Measurements from ENCODE around the gene CMIP. TPM values are rescaled to one million over a fixed set of nuclear protein-coding genes. Genes with fewer than 3 reads are reported as not detected.

CMIP gene
- total RNA-seq, 5 donors from 2014 or later (not counting 1 experiment from before 2014, with no cell fraction given) = 39.8 to 55.9 (median 42.6) TPM

DNA sequence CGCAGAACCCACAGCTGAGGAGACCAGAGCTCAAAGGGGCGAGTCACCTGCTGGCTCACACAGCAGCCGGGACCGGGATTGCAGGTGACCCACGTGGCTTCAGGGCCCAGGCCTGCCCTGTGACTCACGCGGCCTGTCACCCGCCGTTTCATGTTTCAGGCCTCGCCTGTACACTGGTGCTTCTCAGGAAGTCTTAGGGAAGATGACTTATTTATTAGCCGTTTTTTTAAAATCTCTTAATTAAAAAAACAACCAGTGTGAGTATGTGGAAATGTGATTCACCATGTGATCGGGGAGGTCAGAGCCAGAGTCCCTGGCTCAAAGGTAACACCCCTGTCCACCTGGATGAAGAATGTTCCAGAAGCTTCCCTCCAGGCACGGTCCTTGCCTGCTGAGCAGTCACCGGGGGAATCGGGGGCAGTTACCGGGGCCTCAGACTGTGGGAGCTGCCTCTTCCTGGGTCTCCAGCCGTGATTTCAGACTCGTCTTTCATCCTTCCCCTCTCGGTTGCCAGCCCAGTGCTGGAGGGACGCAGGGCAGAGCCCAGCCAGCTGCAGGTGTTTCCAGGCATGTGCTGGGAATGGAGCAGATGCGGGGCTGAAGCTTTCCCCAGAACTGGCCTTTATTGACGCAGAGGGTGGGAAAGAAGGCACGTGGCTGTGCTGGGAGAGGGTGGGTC lies 49.3 kb downstream of the CMIP start:
- Histone ChIP-seq H3K9me3 (no peaks in the 10 kb centered on the region), H3K4me3 (ENCODE audit: control insufficient read depth in 1 of 2, extremely low read depth in 1 of 2, low read length in 1 of 2) (no peak overlapping the region), H3K27me3 (replicated peaks in 1 of 2; ENCODE audit: control insufficient read depth in 2 of 2, extremely low read depth in 1 of 2, insufficient read depth in 2 of 2, low read length in 1 of 2) (no peaks in the 10 kb centered on the region), H3K27ac (ENCODE audit: low read length) (no peak overlapping the region), H3K36me3 (ENCODE audit: control insufficient read depth in 2 of 2, extremely low read depth in 1 of 2, insufficient read depth in 1 of 2, low read length in 1 of 2) (no peaks in the 10 kb centered on the region), H3K4me1 (ENCODE audit: control insufficient read depth in 1 of 2, extremely low read depth in 1 of 2, insufficient read depth in 2 of 2, low read length in 2 of 2) (peaks cover 0 to 39% of the 10 kb centered on the region in 2 experiments)
- WGBS (ENCODE audit: insufficient coverage) = 85% methylated on average over 17 of the region's 23 CpGs
- DNase-seq (peak in 3 of 35 experiments; percentile 30 to 43 (median 40)), ATAC-seq (replicated peaks in 1 of 4) (peak in 3 of 4 experiments; percentile 20 to 83 (median 62))
- POLR2A ChIA-PET = interaction anchor here in 1 of 2 donors (0.5 kb wide), 1 partner anchor 11 kb away, joined by 10 read pairs; no protein-coding TSS in a partner anchor
- CTCF ChIA-PET = no interaction called here
- Mint-ChIP-seq H3K4me1 (peaks cover 53 to 58% (median 55%) of the 10 kb centered on the region in 3 donors), H3K36me3 (peaks cover 6% of the 10 kb centered on the region), H3K9me3 (no peaks in the 10 kb centered on the region), H3K4me3 (no peak overlapping the region), H3K27ac (peak overlapping the region in 1 of 2 donors; percentile 45), H3K27me3 (no peaks in the 10 kb centered on the region)

DNA sequence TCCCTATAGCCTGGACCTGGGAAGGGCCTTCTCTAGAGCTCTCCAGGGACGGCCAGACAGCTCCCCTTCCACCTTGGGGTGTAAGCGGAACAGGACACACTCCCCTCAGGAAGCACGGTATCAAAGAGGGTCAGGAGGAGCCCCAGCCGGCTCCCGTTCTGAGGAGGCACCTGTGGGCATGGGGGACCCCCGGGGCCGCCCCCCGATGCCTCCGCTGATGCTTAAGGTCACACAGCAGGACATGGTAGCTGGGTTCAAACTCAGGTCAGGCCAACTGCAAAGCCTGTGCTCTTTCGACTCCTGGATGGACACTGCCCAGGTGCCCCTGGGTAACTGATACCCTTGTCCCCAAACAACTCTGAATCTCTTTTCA lies 49.8 kb downstream of the CMIP start:
- H3K4me1 ChIP-seq (ENCODE audit: control insufficient read depth in 1 of 2, extremely low read depth in 1 of 2, insufficient read depth in 2 of 2, low read length in 2 of 2) = peaks cover 0 to 38% of the 10 kb centered on the region in 2 experiments
- H3K4me3 ChIP-seq (ENCODE audit: control insufficient read depth in 1 of 2, extremely low read depth in 1 of 2, low read length in 1 of 2) = no peak overlapping the region
- no peaks in the 10 kb centered on the region for H3K9me3 ChIP-seq
- ChIA-PET POLR2A (no interaction called here), CTCF (no interaction called here)
- Mint-ChIP-seq H3K27ac (no peak overlapping the region), H3K4me3 (no peak overlapping the region), H3K36me3 (peaks cover 9% of the 10 kb centered on the region), H3K27me3 (no peaks in the 10 kb centered on the region), H3K4me1 (peaks cover 55 to 60% (median 57%) of the 10 kb centered on the region in 3 donors), H3K9me3 (no peaks in the 10 kb centered on the region)
- WGBS (ENCODE audit: insufficient coverage) = 96% methylated on average over 9 of the region's 10 CpGs
- DNase-seq = no peak
- ATAC-seq (replicated peaks in 1 of 4) = no peak
- H3K27ac ChIP-seq (ENCODE audit: low read length) = no peak overlapping the region
- no peaks in the 10 kb centered on the region for H3K36me3 ChIP-seq (ENCODE audit: control insufficient read depth in 2 of 2, extremely low read depth in 1 of 2, insufficient read depth in 1 of 2, low read length in 1 of 2)
- H3K27me3 ChIP-seq (replicated peaks in 1 of 2; ENCODE audit: control insufficient read depth in 2 of 2, extremely low read depth in 1 of 2, insufficient read depth in 2 of 2, low read length in 1 of 2) = no peaks in the 10 kb centered on the region

DNA sequence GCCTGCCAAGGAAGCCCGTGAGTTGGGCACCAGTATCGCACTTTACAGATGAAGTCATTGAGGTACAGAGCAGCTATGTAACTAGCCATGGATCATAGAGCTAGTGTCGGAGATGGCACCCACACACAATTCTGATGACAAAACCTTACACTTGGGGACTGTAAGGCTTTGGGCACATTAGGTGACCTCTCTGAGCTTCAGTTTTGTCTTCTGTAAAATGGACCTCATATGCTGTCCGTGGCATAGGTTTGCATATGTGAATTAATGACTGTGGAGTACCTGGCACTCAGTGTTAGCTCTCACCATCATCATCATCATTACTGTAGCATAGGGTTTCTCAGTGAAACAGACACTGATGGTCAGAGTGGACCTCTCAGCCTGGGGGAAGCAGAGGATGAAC lies 50.3 kb downstream of the CMIP start:
- Histone ChIP-seq H3K9me3 (no peaks in the 10 kb centered on the region), H3K4me3 (ENCODE audit: control insufficient read depth in 1 of 2, extremely low read depth in 1 of 2, low read length in 1 of 2) (no peak overlapping the region), H3K27ac (ENCODE audit: low read length) (no peak overlapping the region), H3K4me1 (ENCODE audit: control insufficient read depth in 1 of 2, extremely low read depth in 1 of 2, insufficient read depth in 2 of 2, low read length in 2 of 2) (peaks cover 0 to 43% of the 10 kb centered on the region in 2 experiments), H3K36me3 (ENCODE audit: control insufficient read depth in 2 of 2, extremely low read depth in 1 of 2, insufficient read depth in 1 of 2, low read length in 1 of 2) (no peaks in the 10 kb centered on the region), H3K27me3 (replicated peaks in 1 of 2; ENCODE audit: control insufficient read depth in 2 of 2, extremely low read depth in 1 of 2, insufficient read depth in 2 of 2, low read length in 1 of 2) (no peaks in the 10 kb centered on the region)
- ATAC-seq (replicated peaks in 1 of 4) = no peak
- no peak for DNase-seq
- ChIA-PET POLR2A (interaction anchor here in 1 of 2 donors (0.6 kb wide), 1 partner anchor 202 kb away, joined by 4 read pairs; no protein-coding TSS in a partner anchor), CTCF (interaction anchor here in 1 of 2 donors (1.3 kb wide), 1 partner anchor 10 kb away, joined by 3 read pairs; no protein-coding TSS in a partner anchor)
- Mint-ChIP-seq H3K4me1 (peaks cover 58 to 62% (median 58%) of the 10 kb centered on the region in 3 donors), H3K9me3 (no peaks in the 10 kb centered on the region), H3K27ac (no peak overlapping the region), H3K36me3 (peaks cover 9% of the 10 kb centered on the region), H3K27me3 (no peaks in the 10 kb centered on the region), H3K4me3 (no peak overlapping the region)
- WGBS (ENCODE audit: insufficient coverage) = no CpG with 5 or more reads among the region's 4 CpGs

DNA sequence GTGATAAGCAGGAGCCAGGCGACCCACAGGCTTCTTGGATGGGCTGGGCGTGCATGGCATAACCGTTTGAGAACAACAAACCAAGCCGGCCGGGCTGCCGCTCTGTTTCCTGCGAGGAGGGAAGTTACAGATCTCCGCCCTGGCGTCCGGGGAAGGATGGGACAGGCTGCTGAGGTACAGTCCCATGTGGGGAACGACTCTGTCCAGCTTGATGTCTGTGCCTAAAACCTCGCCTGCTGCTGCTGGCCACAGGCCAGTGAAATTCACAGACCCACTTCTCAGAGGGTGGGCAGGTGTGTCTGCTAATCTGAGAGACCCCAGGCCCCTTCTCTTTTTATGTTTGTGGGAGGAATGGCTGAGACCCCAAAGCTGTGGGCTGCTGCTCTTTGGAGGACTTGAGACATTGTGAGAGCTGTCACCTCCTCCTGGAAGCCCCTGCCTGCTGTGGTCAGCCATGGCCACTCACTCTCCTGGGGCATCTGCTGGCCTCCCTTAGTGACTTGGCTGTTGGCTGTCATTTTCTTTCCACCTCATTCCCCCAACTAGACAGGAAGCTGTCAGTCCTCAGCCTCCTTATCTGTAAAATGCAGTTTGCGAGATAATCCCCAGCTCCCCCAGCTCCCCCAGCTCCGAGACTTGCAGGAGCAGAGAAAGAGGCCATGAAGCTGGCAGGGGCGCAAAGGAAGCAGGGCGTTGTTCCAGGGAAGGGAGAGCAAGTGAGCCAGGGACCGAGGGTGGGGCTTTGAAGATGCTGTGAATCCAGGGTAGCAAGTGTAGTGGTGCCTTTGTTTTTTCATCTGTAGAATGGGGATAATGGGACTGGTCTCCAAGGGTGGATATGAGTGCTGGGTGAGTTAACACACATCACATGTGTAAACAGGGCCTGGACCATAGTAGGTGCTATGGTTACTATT lies 51.0 kb downstream of the CMIP start:
- peaks cover 56 to 62% (median 61%) of the 10 kb centered on the region in 3 donors for H3K4me1 Mint-ChIP-seq
- H3K27ac Mint-ChIP-seq = peak overlapping the region in 1 of 2 donors; percentile 22
- H3K36me3 ChIP-seq (ENCODE audit: control insufficient read depth in 2 of 2, extremely low read depth in 1 of 2, insufficient read depth in 1 of 2, low read length in 1 of 2) = no peaks in the 10 kb centered on the region
- H3K27ac ChIP-seq (ENCODE audit: low read length) = no peak overlapping the region
- POLR2A ChIA-PET = interaction anchor here in 1 of 2 donors (0.6 kb wide), 1 partner anchor 201 kb away, joined by 4 read pairs; no protein-coding TSS in a partner anchor
- H3K4me3 ChIP-seq (ENCODE audit: control insufficient read depth in 1 of 2, extremely low read depth in 1 of 2, low read length in 1 of 2) = no peak overlapping the region
- H3K27me3 Mint-ChIP-seq = no peaks in the 10 kb centered on the region
- H3K9me3 Mint-ChIP-seq = no peaks in the 10 kb centered on the region
- H3K36me3 Mint-ChIP-seq = peaks cover 9% of the 10 kb centered on the region
- CTCF ChIA-PET = interaction anchor here in 1 of 2 donors (1.3 kb wide), 1 partner anchor 10 kb away, joined by 3 read pairs; no protein-coding TSS in a partner anchor
- ATAC-seq (replicated peaks in 1 of 4) (no peak), DNase-seq (peak in 4 of 35 experiments; percentile 8 to 28 (median 10))
- 79% methylated on average over 15 of the region's 17 CpGs for WGBS (ENCODE audit: insufficient coverage)
- H3K27me3 ChIP-seq (replicated peaks in 1 of 2; ENCODE audit: control insufficient read depth in 2 of 2, extremely low read depth in 1 of 2, insufficient read depth in 2 of 2, low read length in 1 of 2) = no peaks in the 10 kb centered on the region
- peaks cover 0 to 45% of the 10 kb centered on the region in 2 experiments for H3K4me1 ChIP-seq (ENCODE audit: control insufficient read depth in 1 of 2, extremely low read depth in 1 of 2, insufficient read depth in 2 of 2, low read length in 2 of 2)
- H3K9me3 ChIP-seq = no peaks in the 10 kb centered on the region
- H3K4me3 Mint-ChIP-seq = no peak overlapping the region

DNA sequence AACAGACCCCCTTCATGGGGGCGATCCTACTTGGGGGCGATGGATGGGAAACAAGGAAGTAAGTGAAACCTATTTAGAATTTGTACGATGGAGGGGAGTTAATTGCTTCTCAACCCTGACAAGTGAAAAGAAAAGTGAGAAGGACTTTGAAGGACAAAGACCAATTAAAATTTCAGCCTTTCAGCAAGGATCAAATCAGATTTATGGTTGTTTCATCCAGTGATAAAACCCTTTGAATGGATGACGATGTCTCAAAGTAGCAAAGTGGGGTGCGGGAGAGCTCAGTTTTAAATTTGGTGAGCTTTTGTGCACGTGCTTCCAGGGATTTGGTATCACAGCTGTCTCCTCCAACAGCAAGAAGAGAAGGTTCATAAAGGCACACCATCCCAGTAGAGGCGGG lies 51.7 kb downstream of the CMIP start:
- Histone ChIP-seq H3K4me3 (ENCODE audit: control insufficient read depth in 1 of 2, extremely low read depth in 1 of 2, low read length in 1 of 2) (no peak overlapping the region), H3K27ac (ENCODE audit: low read length) (no peak overlapping the region), H3K36me3 (ENCODE audit: control insufficient read depth in 2 of 2, extremely low read depth in 1 of 2, insufficient read depth in 1 of 2, low read length in 1 of 2) (no peaks in the 10 kb centered on the region), H3K27me3 (replicated peaks in 1 of 2; ENCODE audit: control insufficient read depth in 2 of 2, extremely low read depth in 1 of 2, insufficient read depth in 2 of 2, low read length in 1 of 2) (no peaks in the 10 kb centered on the region), H3K9me3 (no peaks in the 10 kb centered on the region), H3K4me1 (ENCODE audit: control insufficient read depth in 1 of 2, extremely low read depth in 1 of 2, insufficient read depth in 2 of 2, low read length in 2 of 2) (peaks cover 2 to 49% of the 10 kb centered on the region in 2 experiments)
- Mint-ChIP-seq H3K9me3 (no peaks in the 10 kb centered on the region), H3K36me3 (peaks cover 9% of the 10 kb centered on the region), H3K27ac (no peak overlapping the region), H3K27me3 (no peaks in the 10 kb centered on the region), H3K4me1 (peaks cover 62 to 64% (median 64%) of the 10 kb centered on the region in 3 donors), H3K4me3 (no peak overlapping the region)
- no peak for ATAC-seq (replicated peaks in 1 of 4)
- DNase-seq = no peak
- 100% methylated on average over 5 of the region's 7 CpGs for WGBS (ENCODE audit: insufficient coverage)
- ChIA-PET POLR2A (no interaction called here), CTCF (no interaction called here)

DNA sequence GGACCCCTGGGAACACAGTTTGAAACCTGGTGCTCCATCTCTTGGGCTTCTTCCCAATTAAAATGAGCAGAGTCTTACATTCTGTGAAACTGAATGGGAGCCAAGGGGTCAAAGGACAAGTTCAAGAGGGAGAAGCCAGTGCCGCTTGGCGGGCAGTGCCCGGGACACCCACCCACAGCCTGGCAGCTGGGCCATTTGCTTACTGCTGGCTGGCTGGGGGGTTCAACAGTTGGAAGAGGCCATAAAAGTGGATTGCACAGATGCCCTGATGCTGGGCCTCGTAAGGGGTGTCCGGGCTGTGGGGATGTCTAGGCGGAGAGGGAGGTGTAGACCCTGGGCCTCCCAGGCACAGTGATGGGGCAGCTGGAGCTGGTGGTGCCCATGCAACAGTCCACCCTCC lies 52.1 kb downstream of the CMIP start:
- Mint-ChIP-seq H3K27me3 (no peaks in the 10 kb centered on the region), H3K36me3 (peaks cover 9% of the 10 kb centered on the region), H3K9me3 (no peaks in the 10 kb centered on the region), H3K27ac (no peak overlapping the region), H3K4me1 (peaks cover 61 to 63% (median 62%) of the 10 kb centered on the region in 3 donors), H3K4me3 (no peak overlapping the region)
- 100% methylated on average over 3 of the region's 6 CpGs for WGBS (ENCODE audit: insufficient coverage)
- no peaks in the 10 kb centered on the region for H3K27me3 ChIP-seq (replicated peaks in 1 of 2; ENCODE audit: control insufficient read depth in 2 of 2, extremely low read depth in 1 of 2, insufficient read depth in 2 of 2, low read length in 1 of 2)
- ATAC-seq (replicated peaks in 1 of 4) (no peak), DNase-seq (no peak)
- CTCF ChIA-PET = no interaction called here
- H3K4me1 ChIP-seq (ENCODE audit: control insufficient read depth in 1 of 2, extremely low read depth in 1 of 2, insufficient read depth in 2 of 2, low read length in 2 of 2) = peaks cover 2 to 49% of the 10 kb centered on the region in 2 experiments
- no peaks in the 10 kb centered on the region for H3K36me3 ChIP-seq (ENCODE audit: control insufficient read depth in 2 of 2, extremely low read depth in 1 of 2, insufficient read depth in 1 of 2, low read length in 1 of 2)
- H3K27ac ChIP-seq (ENCODE audit: low read length) = no peak overlapping the region
- no peaks in the 10 kb centered on the region for H3K9me3 ChIP-seq
- no peak overlapping the region for H3K4me3 ChIP-seq (ENCODE audit: control insufficient read depth in 1 of 2, extremely low read depth in 1 of 2, low read length in 1 of 2)
- POLR2A ChIA-PET = no interaction called here

Data from T-cell (primary cell).